HG02571 (cell line): ENCODE measurements around the gene EIF4A3.

Source experiments
- ATAC-seq: cut with Tn5 transposase; IDR thresholded peaks from one replicate; pipeline ENCODE4 v1.9.1; 2021; ENCODE audit warnings: mild to moderate bottlenecking, moderate library complexity; ENCODE audit not compliant: unreplicated experiment

Gene EIF4A3

GRCh38 chr17:80138856-80139426 lies 8.0 kb downstream of the EIF4A3 start:
- no peak for ATAC-seq

- ATAC-seq, result no peak
Measured at GRCh38 chr17:80137131-80137530, 9.8 kb downstream of the EIF4A3 start.

- no peak for ATAC-seq
Measured at GRCh38 chr17:80133626-80133970, 13.3 kb downstream of the EIF4A3 start.

GRCh38 chr17:80132906-80133625 lies 13.9 kb downstream of the EIF4A3 start:
- ATAC-seq, result no peak

- ATAC-seq, result no peak
Measured at GRCh38 chr17:80130992-80131391, 15.9 kb downstream of the EIF4A3 start.

GRCh38 chr17:80129006-80129565 lies 17.8 kb downstream of the EIF4A3 start:
- no peak for ATAC-seq

GRCh38 chr17:80126449-80126715 lies 20.5 kb downstream of the EIF4A3 start:
- ATAC-seq, result no peak

- no peak for ATAC-seq
Measured at GRCh38 chr17:80125656-80126448, 21.1 kb downstream of the EIF4A3 start.

GRCh38 chr17:80124351-80124981 lies 22.5 kb downstream of the EIF4A3 start:
- no peak for ATAC-seq

GRCh38 chr17:80123791-80124190 lies 23.1 kb downstream of the EIF4A3 start:
- no peak for ATAC-seq

- ATAC-seq, result no peak
Measured at GRCh38 chr17:80122926-80123505, 23.9 kb downstream of the EIF4A3 start.

- ATAC-seq, result no peak
Measured at GRCh38 chr17:80122026-80122575, 24.8 kb downstream of the EIF4A3 start.

- no peak for ATAC-seq
Measured at GRCh38 chr17:80119839-80120238, 27.1 kb downstream of the EIF4A3 start.

- no peak for ATAC-seq
Measured at GRCh38 chr17:80119271-80119791, 27.6 kb downstream of the EIF4A3 start.

GRCh38 chr17:80118601-80119270 lies 28.2 kb downstream of the EIF4A3 start:
- no peak for ATAC-seq

GRCh38 chr17:80117491-80118401 lies 29.2 kb downstream of the EIF4A3 start:
- ATAC-seq, result no peak

GRCh38 chr17:80116921-80117380 lies 30.0 kb downstream of the EIF4A3 start:
- no peak for ATAC-seq

GRCh38 chr17:80116276-80116920 lies 30.5 kb downstream of the EIF4A3 start:
- ATAC-seq, result no peak
